Tibial artery (tissue), 4 donors: ENCODE measurements around the gene SEC16A.

Experiments used
- DNase-seq, 2 donors: peaks; one replicate each; pipeline ENCODE4 v3.0.0-alpha.2; 2019
- H3K27ac ChIP-seq, 2 donors: fragments of 200-600 bp; sonication (generic) in 1 of 2; 1 replicate in 1 of 2; 2 replicates in 1 of 2; pipeline ENCODE4 v1.5.1; 2018 to 2019; ENCODE audit warnings: mild to moderate bottlenecking in 1 of 2
- H3K27me3 ChIP-seq, 2 donors: fragments of 200-600 bp; sonication (generic) in 1 of 2; one replicate each; pipeline versions ENCODE4 v1.5.1 to v1.6.0; 2016 to 2019
- H3K36me3 ChIP-seq, 3 donors: fragments of 200-600 bp; sonication (generic) in 2 of 3; one replicate each; pipeline ENCODE4 v1.5.1; 2016 to 2019; ENCODE audit warnings: mild to moderate bottlenecking in 2 of 3
- H3K4me1 ChIP-seq, 4 donors: fragments of 200-600 bp; sonication (generic) in 2 of 4; 1 replicate in 3 of 4; 2 replicates in 1 of 4; pipeline ENCODE4 v1.5.1; 2016 to 2019
- H3K4me3 ChIP-seq, 2 donors: fragments of 200-600 bp; sonication (generic) in 1 of 2; 1 replicate in 1 of 2; 2 replicates in 1 of 2; pipeline ENCODE4 v1.5.1; 2018 to 2019; ENCODE audit warnings: mild to moderate bottlenecking in 2 of 2
- H3K9me3 ChIP-seq, 3 donors: fragments of 200-600 bp; sonication (generic) in 1 of 3; one replicate each; pipeline ENCODE4 v1.5.1; 2016 to 2019
- intact Hi-C: fragments of 100-400 bp; cut with DNase I; formaldehyde crosslinking; loops from one replicate; pipeline ENCODE4 v1.15.0; 2023; ENCODE audit warnings: low total_unique reads
- TF ChIP-seq, protein P1 (sequence below), 2 experiments: fragments of 200-600 bp in 1 of 2; fragments of 450-650 bp in 1 of 2; IDR thresholded peaks; one replicate each; pipeline ENCODE4 v1.5.1; 2017 to 2019; ENCODE audit warnings: antibody characterized with exemption in 2 of 2, mild to moderate bottlenecking in 1 of 2, moderate library complexity in 1 of 2

Gene SEC16A

DNA sequence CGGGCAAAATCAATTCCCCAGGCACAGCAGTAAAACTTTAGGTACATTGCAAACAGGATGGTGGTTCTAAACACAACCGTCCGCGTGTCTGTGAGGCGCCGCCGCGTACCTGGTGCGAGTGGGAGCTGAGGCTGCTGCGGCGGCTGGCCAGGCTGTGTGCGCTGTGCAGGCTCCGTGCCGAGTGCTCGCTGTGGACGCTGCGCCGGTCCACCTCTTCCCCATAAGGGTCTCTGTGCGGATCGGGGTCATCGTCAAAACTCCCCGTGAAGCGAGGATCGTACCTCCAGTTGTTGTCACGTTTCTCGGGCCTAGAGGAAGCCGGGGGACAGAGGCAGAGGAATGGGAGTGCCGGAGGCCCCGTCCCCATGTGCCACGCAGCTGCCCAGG, 16.7 kb downstream of the SEC16A start:
- DNase-seq: no peak
- peaks cover 0 to 9% (median 0%) of the 10 kb centered on the region in 4 donors for H3K4me1 ChIP-seq
- peaks cover 93 to 99% (median 99%) of the 10 kb centered on the region in 3 donors for H3K36me3 ChIP-seq
- TF ChIP-seq, protein P1, sequence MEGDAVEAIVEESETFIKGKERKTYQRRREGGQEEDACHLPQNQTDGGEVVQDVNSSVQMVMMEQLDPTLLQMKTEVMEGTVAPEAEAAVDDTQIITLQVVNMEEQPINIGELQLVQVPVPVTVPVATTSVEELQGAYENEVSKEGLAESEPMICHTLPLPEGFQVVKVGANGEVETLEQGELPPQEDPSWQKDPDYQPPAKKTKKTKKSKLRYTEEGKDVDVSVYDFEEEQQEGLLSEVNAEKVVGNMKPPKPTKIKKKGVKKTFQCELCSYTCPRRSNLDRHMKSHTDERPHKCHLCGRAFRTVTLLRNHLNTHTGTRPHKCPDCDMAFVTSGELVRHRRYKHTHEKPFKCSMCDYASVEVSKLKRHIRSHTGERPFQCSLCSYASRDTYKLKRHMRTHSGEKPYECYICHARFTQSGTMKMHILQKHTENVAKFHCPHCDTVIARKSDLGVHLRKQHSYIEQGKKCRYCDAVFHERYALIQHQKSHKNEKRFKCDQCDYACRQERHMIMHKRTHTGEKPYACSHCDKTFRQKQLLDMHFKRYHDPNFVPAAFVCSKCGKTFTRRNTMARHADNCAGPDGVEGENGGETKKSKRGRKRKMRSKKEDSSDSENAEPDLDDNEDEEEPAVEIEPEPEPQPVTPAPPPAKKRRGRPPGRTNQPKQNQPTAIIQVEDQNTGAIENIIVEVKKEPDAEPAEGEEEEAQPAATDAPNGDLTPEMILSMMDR (IDR thresholded peaks at IDR 0.05): no peak
- H3K27ac ChIP-seq: no peak overlapping the region
- H3K9me3 ChIP-seq: no peaks in the 10 kb centered on the region
- no peak overlapping the region for H3K4me3 ChIP-seq
- H3K27me3 ChIP-seq: no peaks in the 10 kb centered on the region
- intact Hi-C loops: no loop called here

DNA sequence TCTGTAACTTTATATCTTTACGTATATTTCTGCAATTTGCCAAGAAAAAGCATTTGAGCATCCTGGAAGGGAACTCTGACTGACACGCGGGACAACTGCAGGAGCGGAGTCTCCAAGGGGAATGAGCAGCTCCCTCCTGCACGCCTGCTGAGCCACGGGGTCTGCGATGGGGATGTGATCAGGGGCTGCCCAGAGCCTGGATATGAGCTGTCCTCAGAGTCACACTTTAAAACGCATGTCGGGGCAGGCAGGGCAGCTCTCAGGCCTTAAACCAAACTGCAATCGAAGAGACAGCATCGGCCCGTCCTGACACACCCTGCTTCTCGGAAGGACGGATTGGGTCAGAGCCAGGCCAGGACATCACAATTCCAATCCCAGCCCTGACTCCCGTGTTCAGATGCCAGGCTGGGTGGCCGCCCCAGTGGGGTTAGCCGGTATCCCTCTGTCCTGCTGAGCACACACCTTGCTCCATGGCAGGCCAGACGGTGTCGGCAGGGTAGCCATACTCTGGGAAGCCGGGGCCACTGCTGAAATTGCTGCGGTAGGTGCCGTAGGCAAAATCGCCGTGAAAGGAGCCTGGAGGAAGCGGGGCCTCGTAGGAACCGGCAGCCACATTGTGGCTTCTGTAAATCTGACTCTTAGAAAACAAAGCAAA, 17.2 kb downstream of the SEC16A start:
- no peaks in the 10 kb centered on the region for H3K9me3 ChIP-seq
- DNase-seq: no peak
- TF ChIP-seq, protein P1 (IDR thresholded peaks at IDR 0.05): no peak
- intact Hi-C loops: no loop called here
- H3K4me3 ChIP-seq: no peak overlapping the region
- peaks cover 0 to 9% (median 0%) of the 10 kb centered on the region in 4 donors for H3K4me1 ChIP-seq
- peaks cover 93 to 99% (median 99%) of the 10 kb centered on the region in 3 donors for H3K36me3 ChIP-seq
- H3K27me3 ChIP-seq: no peaks in the 10 kb centered on the region
- no peak overlapping the region for H3K27ac ChIP-seq

DNA sequence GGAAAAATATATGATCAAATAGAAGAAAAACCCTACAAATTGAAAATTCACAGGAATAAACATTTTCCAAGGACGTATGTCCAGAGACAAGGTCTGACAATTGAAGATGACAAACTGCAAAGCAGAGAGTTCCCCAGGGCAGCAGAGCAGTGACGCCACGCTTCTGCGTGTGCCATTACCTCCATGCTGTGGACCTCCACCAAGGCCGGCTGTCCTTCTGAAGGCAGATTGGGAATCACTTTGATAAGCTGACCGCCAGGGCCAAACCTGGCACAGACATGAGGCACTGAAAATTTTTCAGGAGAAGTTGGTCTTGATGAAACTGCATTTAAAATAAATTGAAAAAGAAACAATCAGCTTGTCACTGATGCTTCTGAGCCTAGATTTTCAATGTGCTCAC, 18.6 kb downstream of the SEC16A start:
- no peak overlapping the region for H3K27ac ChIP-seq
- TF ChIP-seq, protein P1 (IDR thresholded peaks at IDR 0.05): no peak
- intact Hi-C loops: no loop called here

DNA sequence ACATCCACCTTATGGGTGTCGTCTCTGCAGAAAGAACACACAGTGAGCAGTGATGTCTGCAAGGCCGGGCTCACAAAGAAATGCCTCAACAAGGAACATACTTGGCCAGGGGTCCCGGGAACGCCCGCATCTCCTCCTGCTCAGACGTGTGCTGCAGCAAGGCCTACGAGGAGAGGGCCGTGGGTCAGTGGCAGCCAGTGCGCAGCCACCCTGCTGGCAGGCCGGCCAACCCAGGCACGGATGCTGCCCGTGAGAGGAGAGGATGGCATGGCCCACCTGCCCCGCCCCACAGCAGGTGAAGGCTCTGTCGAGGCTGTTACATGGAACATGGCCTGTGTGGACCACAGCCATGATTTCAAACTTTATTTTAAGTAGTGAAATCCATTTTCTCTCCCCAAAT, 19.3 kb downstream of the SEC16A start:
- intact Hi-C loops: no loop called here
- Histone ChIP-seq H3K27ac (no peak overlapping the region), H3K4me3 (no peak overlapping the region), H3K27me3 (no peaks in the 10 kb centered on the region), H3K9me3 (no peaks in the 10 kb centered on the region), H3K36me3 (peaks cover 97 to 99% (median 97%) of the 10 kb centered on the region in 3 donors), H3K4me1 (no peaks in the 10 kb centered on the region)
- DNase-seq: no peak
- TF ChIP-seq, protein P1 (IDR thresholded peaks at IDR 0.05): no peak

More for the DNA sequence above, 18.6 kb downstream of the SEC16A start:
- Histone ChIP-seq H3K4me1 (no peaks in the 10 kb centered on the region), H3K27me3 (no peaks in the 10 kb centered on the region), H3K36me3 (peaks cover 93 to 99% (median 97%) of the 10 kb centered on the region in 3 donors), H3K4me3 (no peak overlapping the region), H3K9me3 (no peaks in the 10 kb centered on the region)
- DNase-seq: no peak

DNA sequence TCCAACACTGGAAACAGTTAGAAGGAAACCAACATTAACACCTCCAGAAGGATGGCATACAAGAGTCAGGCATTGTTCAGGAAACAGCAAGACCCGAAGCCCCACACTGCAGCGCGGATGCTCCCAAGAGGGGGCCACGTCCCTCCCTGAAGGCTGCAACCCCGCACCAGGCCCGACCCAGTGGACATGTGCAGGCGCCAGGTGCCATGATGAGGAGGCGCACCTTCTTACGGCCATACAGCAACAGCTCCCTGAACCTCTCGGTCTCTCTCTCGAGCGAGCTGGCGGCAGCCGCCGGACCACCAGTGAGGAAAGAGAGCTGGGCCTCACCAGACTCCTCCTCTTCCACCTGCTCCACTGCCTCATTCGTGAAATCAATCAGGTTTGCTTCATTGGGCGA, 20.2 kb downstream of the SEC16A start:
- no peak for DNase-seq
- Histone ChIP-seq H3K27me3 (no peaks in the 10 kb centered on the region), H3K4me3 (no peak overlapping the region), H3K9me3 (no peaks in the 10 kb centered on the region), H3K27ac (no peak overlapping the region), H3K36me3 (peaks cover 97 to 100% (median 98%) of the 10 kb centered on the region in 3 donors), H3K4me1 (no peaks in the 10 kb centered on the region)
- TF ChIP-seq, protein P1 (IDR thresholded peaks at IDR 0.05): no peak
- intact Hi-C loops: no loop called here
